HUES48 (cell line): ENCODE results near the gene NUDT22.
A peak's percentile ranks its signal among the peaks of the same experiment; 100 is the strongest.

Experiments
- H3K27ac ChIP-seq: one replicate; pipeline ENCODE4 v1.7.0; 2013; ENCODE audit warnings: low read depth, low read length, inconsistent platforms
- H3K27me3 ChIP-seq: 2 replicates; pipeline ENCODE4 v1.6.1; 2013; ENCODE audit warnings: mild to moderate bottlenecking, low read length; ENCODE audit not compliant: control insufficient read depth, insufficient read depth
- H3K36me3 ChIP-seq: 2 replicates; pipeline ENCODE4 v1.6.1; 2013; ENCODE audit warnings: low read length; ENCODE audit not compliant: control insufficient read depth, insufficient read depth
- H3K4me1 ChIP-seq: 2 replicates; pipeline ENCODE4 v1.6.1; 2013; ENCODE audit warnings: mild to moderate bottlenecking, low read length; ENCODE audit not compliant: control insufficient read depth, insufficient read depth
- H3K4me3 ChIP-seq: 2 replicates; pipeline ENCODE4 v1.5.1; 2013; ENCODE audit warnings: mild to moderate bottlenecking, low read depth, low read length
- H3K9ac ChIP-seq: 2 replicates; pipeline ENCODE4 v1.6.1; 2013; ENCODE audit warnings: mild to moderate bottlenecking, low read depth, low read length, moderate library complexity
- H3K9me3 ChIP-seq: 2 replicates; pipeline ENCODE4 v1.6.1; 2013; ENCODE audit warnings: low read length; ENCODE audit not compliant: control insufficient read depth, insufficient read depth

NUDT22 gene

GRCh38 chr11:64225608-64226506 is at the start of gene NUDT22, which contains the start of gene TRPT1:
Gene NUDT22 (plus strand): TSS chr11:64226274. CDS start chr11:64226653, 379 bp downstream.
Gene TRPT1 (minus strand): TSS chr11:64226186. CDS start chr11:64225860, 326 bp downstream.
- Histone ChIP-seq H3K4me1 (peaks cover 8% of the 10 kb centered on the region; the same call in 1 of the 2 replicates), H3K27me3 (no peaks in the 10 kb centered on the region), H3K9me3 (no peaks in the 10 kb centered on the region), H3K9ac (peak within 1 kb of the TSS; percentile 51), H3K27ac (peak within 1 kb of the TSS; percentile 62), H3K36me3 (peaks cover 27% of the 10 kb centered on the region), H3K4me3 (peak within 1 kb of the TSS; percentile 73)

DNA sequence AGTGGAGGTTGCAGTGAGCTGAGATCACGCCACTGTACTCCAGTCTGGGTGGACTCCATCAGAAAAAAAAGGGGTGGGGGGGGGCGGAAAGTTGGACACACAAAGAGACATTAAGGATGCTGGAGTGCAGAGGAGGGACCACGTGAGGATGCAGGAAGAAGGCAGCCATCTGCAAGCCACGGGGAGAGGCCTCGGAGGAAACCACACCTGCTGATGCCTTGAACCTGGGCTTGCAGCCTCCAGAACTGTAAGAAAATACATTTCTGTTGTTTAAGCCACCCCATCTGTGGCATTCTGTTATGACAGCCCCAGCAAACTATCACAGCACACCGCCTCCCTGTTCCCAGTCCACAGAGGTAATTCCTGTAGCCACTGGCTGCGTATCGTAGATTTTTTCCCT is 49.3 kb upstream of the NUDT22 start:
- peaks cover 4% of the 10 kb centered on the region; the same call in 1 of the 2 replicates for H3K9me3 ChIP-seq
- H3K27me3 ChIP-seq, result no peaks in the 10 kb centered on the region
- peaks cover 1% of the 10 kb centered on the region; the same call in 1 of the 2 replicates for H3K4me1 ChIP-seq
- H3K9ac ChIP-seq, result no peak overlapping the region
- H3K36me3 ChIP-seq, result peaks cover 9% of the 10 kb centered on the region
- no peak overlapping the region for H3K27ac ChIP-seq
- H3K4me3 ChIP-seq, result no peak overlapping the region

DNA sequence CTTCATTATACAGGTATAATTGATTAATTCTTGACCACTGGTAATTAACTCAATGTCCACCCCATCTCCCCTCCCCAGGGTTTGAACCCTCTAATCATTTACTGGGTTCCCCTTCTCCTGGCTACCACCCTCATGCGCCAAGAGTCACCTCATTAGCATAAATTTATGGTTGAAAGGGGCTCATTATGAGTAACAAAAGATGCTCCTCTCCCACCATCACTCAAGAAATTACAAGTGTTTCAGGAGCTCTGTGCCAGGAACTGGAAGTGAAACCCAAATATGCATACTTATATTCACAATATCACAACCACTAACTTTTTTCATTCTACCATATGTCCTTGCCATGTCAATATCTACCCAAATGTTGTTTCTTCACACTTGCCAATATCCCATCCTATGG is 47.9 kb upstream of the NUDT22 start:
- Histone ChIP-seq H3K9me3 (peaks cover 4% of the 10 kb centered on the region; the same call in 1 of the 2 replicates), H3K27me3 (no peaks in the 10 kb centered on the region), H3K36me3 (peaks cover 9% of the 10 kb centered on the region), H3K4me1 (peaks cover 4% of the 10 kb centered on the region; the same call in 1 of the 2 replicates), H3K27ac (no peak overlapping the region), H3K9ac (no peak overlapping the region), H3K4me3 (no peak overlapping the region)

DNA sequence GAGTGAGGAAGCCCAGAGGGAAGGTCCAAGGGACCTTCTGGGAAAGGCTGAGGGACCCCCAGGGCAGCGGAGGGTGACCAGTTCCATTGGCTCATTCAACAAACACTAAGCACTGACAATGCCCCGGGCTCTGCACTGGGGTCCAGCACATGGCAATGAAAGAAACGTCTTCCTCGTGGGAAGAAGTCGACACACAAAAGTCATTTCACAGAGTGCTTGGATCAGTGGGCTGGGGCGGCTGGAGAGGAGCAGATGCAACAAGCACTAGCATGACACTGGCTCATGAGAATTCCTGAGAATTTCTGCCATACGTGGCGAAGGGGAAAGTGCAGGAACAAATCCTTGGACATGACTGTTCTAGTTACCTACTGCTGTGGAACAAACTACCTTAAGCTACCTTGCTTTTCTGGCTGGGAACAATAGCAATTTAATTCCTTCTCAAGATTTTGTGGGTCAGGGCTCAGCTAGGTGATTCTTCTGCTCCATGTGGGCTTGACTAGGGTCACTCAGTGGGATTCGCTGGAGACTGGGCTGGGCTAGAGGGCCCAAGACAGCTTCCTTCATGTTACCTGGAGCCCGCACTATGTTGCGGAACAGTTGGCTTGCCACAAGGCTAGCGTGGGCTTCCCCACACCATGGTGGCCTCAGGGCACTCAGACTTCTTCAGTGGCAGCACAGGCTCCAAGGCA is 47.0 kb upstream of the NUDT22 start:
- no peak overlapping the region for H3K9ac ChIP-seq
- no peaks in the 10 kb centered on the region for H3K27me3 ChIP-seq
- H3K36me3 ChIP-seq, result peaks cover 9% of the 10 kb centered on the region
- H3K4me1 ChIP-seq, result peaks cover 4% of the 10 kb centered on the region; the same call in 1 of the 2 replicates
- H3K4me3 ChIP-seq, result no peak overlapping the region
- H3K27ac ChIP-seq, result no peak overlapping the region
- H3K9me3 ChIP-seq, result no peaks in the 10 kb centered on the region; the same call in 1 of the 2 replicates

DNA sequence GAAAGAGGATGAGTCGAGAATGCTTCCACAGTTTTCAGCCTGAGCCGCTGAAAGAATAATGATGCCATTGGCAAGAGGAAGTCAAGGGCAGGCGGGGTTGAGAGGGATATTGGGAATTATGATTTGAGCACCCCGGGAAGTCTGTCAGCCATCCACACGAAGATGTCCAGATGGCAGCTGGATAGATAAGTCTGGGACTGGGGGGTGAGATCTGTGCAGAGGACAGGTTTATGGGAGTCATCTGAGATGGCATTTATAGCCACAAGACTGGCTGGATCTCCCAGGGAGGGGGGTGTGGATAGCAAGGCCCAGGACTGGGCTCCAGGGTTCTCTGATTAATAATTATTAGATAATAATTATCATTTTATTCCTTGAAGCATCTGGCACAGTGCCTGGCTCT is 45.2 kb upstream of the NUDT22 start:
- Histone ChIP-seq H3K27ac (no peak overlapping the region), H3K4me3 (no peak overlapping the region), H3K9me3 (no peaks in the 10 kb centered on the region), H3K9ac (no peak overlapping the region), H3K27me3 (no peaks in the 10 kb centered on the region), H3K4me1 (peaks cover 7% of the 10 kb centered on the region; the same call in 1 of the 2 replicates), H3K36me3 (peaks cover 9% of the 10 kb centered on the region)

GRCh38 chr11:64181506-64182411 is 44.3 kb upstream of the NUDT22 start:
- H3K4me1 ChIP-seq, result peaks cover 7% of the 10 kb centered on the region; the same call in 1 of the 2 replicates
- peak overlapping the region; percentile 15; the same call in 1 of the 2 replicates for H3K4me3 ChIP-seq
- no peaks in the 10 kb centered on the region for H3K9me3 ChIP-seq
- no peak overlapping the region for H3K9ac ChIP-seq
- H3K27me3 ChIP-seq, result no peaks in the 10 kb centered on the region
- peaks cover 9% of the 10 kb centered on the region for H3K36me3 ChIP-seq
- peak overlapping the region; percentile 55 for H3K27ac ChIP-seq

- Histone ChIP-seq H3K4me3 (no peak overlapping the region), H3K9ac (no peak overlapping the region), H3K27ac (peak overlapping the region; percentile 6), H3K4me1 (peaks cover 7% of the 10 kb centered on the region; the same call in 1 of the 2 replicates), H3K9me3 (no peaks in the 10 kb centered on the region), H3K27me3 (no peaks in the 10 kb centered on the region), H3K36me3 (peaks cover 15% of the 10 kb centered on the region)
These were observed 42.2 kb upstream of the NUDT22 start for GRCh38 chr11:64183890-64184289.

DNA sequence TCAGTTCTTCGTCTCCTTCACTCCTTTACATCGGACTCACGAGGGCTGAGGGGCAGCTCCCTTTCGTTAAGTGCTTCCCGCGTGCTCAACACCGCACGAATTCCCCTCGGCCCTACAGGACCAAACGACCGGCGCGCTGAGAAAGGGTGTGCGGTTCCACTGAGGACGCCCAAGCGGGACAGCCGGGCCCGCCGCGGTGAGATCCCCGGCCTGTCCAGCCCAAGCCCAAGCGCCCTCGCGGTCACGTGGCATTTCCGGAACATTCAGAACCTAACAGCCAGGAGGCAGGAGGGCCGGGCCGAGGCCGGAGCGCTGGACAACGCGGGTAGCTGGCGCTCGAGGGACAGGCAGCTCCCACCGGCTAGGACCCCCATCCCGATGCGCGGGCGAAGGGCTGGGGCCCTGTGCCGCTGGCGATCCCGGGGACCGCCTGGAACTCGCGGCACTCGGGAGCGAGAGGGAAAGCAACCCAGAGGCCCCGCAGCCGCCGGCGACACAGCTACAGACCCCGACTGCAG is 40.8 kb upstream of the NUDT22 start:
- no peaks in the 10 kb centered on the region for H3K27me3 ChIP-seq
- no peaks in the 10 kb centered on the region for H3K9me3 ChIP-seq
- peaks cover 7% of the 10 kb centered on the region; the same call in 1 of the 2 replicates for H3K4me1 ChIP-seq
- H3K9ac ChIP-seq, result peak overlapping the region; percentile 91
- peak overlapping the region; percentile 96 for H3K27ac ChIP-seq
- H3K36me3 ChIP-seq, result peaks cover 15% of the 10 kb centered on the region
- H3K4me3 ChIP-seq, result peak overlapping the region; percentile 87

DNA sequence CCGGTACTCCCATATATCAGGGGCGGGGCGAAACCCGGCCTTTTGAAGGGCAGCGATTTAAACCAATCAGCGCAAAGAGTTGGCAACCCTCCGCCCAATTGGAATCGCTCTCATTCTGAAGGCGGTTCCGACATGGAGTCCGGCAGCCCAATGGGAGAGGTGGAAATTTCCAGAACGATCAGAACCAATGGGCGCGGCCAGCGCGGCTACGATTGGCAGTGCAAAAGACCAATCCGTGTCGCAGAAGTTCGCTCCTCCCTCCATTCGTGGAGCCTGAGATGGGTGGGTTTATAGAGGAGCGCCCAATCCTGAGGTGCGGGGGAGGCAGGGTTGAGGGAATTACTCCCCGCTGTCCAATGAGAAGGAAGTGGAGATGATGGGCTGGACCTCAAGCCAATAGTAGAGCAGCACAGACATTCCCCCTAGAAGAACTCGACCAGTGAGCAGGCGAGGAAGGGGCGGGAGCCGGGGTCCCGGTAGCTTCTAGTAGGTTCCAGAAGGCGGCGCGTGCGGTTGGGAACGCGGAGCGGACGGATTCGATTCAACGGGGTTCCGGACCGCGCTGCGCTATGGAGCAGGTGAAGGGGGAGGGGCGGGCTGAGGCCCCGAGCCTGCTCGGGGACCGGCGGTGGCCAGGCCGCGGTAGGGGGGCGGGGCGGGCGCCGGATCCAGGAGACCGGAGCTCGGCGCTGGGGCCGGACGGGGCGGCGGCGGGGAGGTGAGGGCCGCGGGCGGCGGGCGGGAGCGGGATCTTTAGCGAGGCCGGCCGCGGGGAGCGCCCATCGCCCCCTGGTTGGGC is 40.2 kb upstream of the NUDT22 start, which contains the start of gene STIP1:
Gene STIP1 (plus strand): TSS at position 479 of the 799 bp plus-strand sequence. CDS start 91 bp downstream, at position 570.
- H3K4me3 ChIP-seq, result peak within 1 kb of the TSS; percentile 87

More for the DNA sequence above, 40.2 kb upstream of the NUDT22 start, which contains the start of gene STIP1:
- Histone ChIP-seq H3K9ac (peak within 1 kb of the TSS; percentile 91), H3K36me3 (peaks cover 15% of the 10 kb centered on the region), H3K9me3 (no peaks in the 10 kb centered on the region), H3K4me1 (peaks cover 7% of the 10 kb centered on the region; the same call in 1 of the 2 replicates), H3K27me3 (no peaks in the 10 kb centered on the region), H3K27ac (peak within 1 kb of the TSS; percentile 96)
